ENCODE data around the gene CASS4. TPM values are rescaled to one million over a fixed set of nuclear protein-coding genes. Genes with fewer than 3 reads are reported as not detected.

CASS4 gene
- total RNA-seq, 1 donor from 2014 or later: 0.51 TPM

DNA sequence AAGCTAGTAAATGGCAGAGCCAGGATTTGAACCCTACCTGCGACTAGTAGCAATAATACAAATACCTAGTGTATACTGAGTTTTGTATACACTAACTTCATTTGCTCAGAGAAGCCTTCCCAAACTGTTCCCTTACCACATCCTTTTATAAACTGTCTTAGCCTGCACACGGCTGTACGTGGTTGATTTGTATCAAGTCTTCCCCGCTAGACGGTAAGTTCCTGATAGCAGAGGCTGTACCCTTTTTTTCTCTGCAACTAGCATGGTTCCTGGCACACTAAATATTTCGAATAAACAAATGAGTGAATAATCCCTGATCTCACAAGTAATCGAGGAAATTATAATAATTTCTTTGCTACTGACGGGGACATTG lies 57.0 kb downstream of the CASS4 start:
- ChIA-PET CTCF (interaction anchor here (0.9 to 1.0 kb wide), 2 partner anchors 10 to 77 kb away, joined by 3 read pairs; partner anchors contain the start of gene AURKA), POLR2A (interaction anchor here (0.6 to 1.7 kb wide), 4 partner anchors 35 to 1920 kb away, joined by 4 to 13 read pairs (median 6); partner anchors contain the start of genes AURKA, CSTF1 and VAPB)
- no peaks in the 10 kb centered on the region for H3K27me3 Mint-ChIP-seq
- ATAC-seq (ENCODE audit: low read depth) (no peak), DNase-seq (no peak)
- peaks cover 30% of the 10 kb centered on the region for H3K36me3 Mint-ChIP-seq (ENCODE audit: low read depth)
- H3K4me3 Mint-ChIP-seq: peak overlapping the region; percentile 100
- intact Hi-C loops (cut with micrococcal nuclease): loop anchor here (2.0 to 10.0 kb wide), 6 partner anchors 110 to 1986 kb away; partner anchors contain the start of genes FAM210B, RAB22A, RAE1 and RBM38
- peaks cover 40% of the 10 kb centered on the region for H3K4me1 Mint-ChIP-seq
- H3K27ac Mint-ChIP-seq: peak overlapping the region; percentile 59
- TF ChIP-seq CTCF (IDR thresholded peaks at IDR 0.05): no peak
- no peaks in the 10 kb centered on the region for H3K9me3 Mint-ChIP-seq

DNA sequence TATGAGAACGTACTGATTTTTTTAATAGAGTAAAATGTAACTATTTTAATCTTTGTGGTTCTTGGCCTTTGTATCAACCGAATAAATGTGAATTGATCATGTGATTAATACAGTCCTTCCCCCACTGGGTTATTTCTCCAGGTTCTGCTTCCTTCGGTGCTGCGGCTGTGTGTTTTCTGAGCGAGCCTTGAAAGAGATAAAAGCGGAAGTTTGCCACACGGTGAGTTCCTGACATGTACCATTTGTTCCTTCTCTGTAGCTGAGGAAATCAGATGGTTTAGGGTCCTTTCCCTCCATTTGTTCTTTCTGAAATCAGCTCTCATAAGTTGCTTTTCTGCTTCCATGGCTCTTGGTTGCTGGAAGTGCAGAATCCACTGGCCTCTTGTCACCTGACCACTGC lies 71.9 kb downstream of the CASS4 start:
- Mint-ChIP-seq H3K36me3 (ENCODE audit: low read depth) (peaks cover 92% of the 10 kb centered on the region), H3K9me3 (no peaks in the 10 kb centered on the region), H3K27ac (peak overlapping the region; percentile 84), H3K4me3 (peak overlapping the region; percentile 66), H3K27me3 (no peaks in the 10 kb centered on the region), H3K4me1 (peaks cover 20% of the 10 kb centered on the region)
- no peak for TF ChIP-seq CTCF (IDR thresholded peaks at IDR 0.05)
- intact Hi-C loops (cut with micrococcal nuclease): no loop called here
- DNase-seq: no peak
- POLR2A ChIA-PET: no interaction called here
- peak; percentile 57 for ATAC-seq (ENCODE audit: low read depth)
- CTCF ChIA-PET: interaction anchor here (1.1 kb wide), 1 partner anchor 87 kb away, joined by 3 read pairs; no protein-coding TSS in a partner anchor

- DNase-seq (no peak), ATAC-seq (ENCODE audit: low read depth) (no peak)
- no peak for TF ChIP-seq CTCF (IDR thresholded peaks at IDR 0.05)
- peaks cover 20% of the 10 kb centered on the region for H3K4me1 Mint-ChIP-seq
- H3K9me3 Mint-ChIP-seq: no peaks in the 10 kb centered on the region
- ChIA-PET POLR2A (no interaction called here), CTCF (no interaction called here)
- intact Hi-C loops (cut with micrococcal nuclease): no loop called here
- H3K27me3 Mint-ChIP-seq: no peaks in the 10 kb centered on the region
- no peak overlapping the region for H3K4me3 Mint-ChIP-seq
- H3K27ac Mint-ChIP-seq: no peak overlapping the region
- peaks cover 88% of the 10 kb centered on the region for H3K36me3 Mint-ChIP-seq (ENCODE audit: low read depth)
Observed at GRCh38 chr20:56487216-56487615, 75.2 kb downstream of the CASS4 start.

- H3K27me3 Mint-ChIP-seq: no peaks in the 10 kb centered on the region
- TF ChIP-seq CTCF (IDR thresholded peaks at IDR 0.05): no peak
- ChIA-PET POLR2A (no interaction called here), CTCF (no interaction called here)
- H3K9me3 Mint-ChIP-seq: no peaks in the 10 kb centered on the region
- DNase-seq (no peak), ATAC-seq (ENCODE audit: low read depth) (no peak)
- no peak overlapping the region for H3K4me3 Mint-ChIP-seq
- intact Hi-C loops (cut with micrococcal nuclease): no loop called here
- H3K27ac Mint-ChIP-seq: no peak overlapping the region
- H3K36me3 Mint-ChIP-seq (ENCODE audit: low read depth): peaks cover 90% of the 10 kb centered on the region
- peaks cover 11% of the 10 kb centered on the region for H3K4me1 Mint-ChIP-seq
Observed at GRCh38 chr20:56488566-56488965, 76.5 kb downstream of the CASS4 start.

GRCh38 chr20:56501116-56501515 lies 89.1 kb downstream of the CASS4 start:
- CTCF ChIA-PET: no interaction called here
- Mint-ChIP-seq H3K9me3 (peaks cover 6% of the 10 kb centered on the region), H3K27ac (no peak overlapping the region), H3K4me1 (no peaks in the 10 kb centered on the region), H3K27me3 (no peaks in the 10 kb centered on the region), H3K36me3 (ENCODE audit: low read depth) (peaks cover 59% of the 10 kb centered on the region), H3K4me3 (no peak overlapping the region)
- POLR2A ChIA-PET: no interaction called here
- DNase-seq (no peak), ATAC-seq (ENCODE audit: low read depth) (no peak)
- TF ChIP-seq CTCF (IDR thresholded peaks at IDR 0.05): no peak
- intact Hi-C loops (cut with micrococcal nuclease): no loop called here

All from activated B cell treated with CpG ODN at 0.5 μM for 24 hours (primary cell).